GM19239 (cell line): ENCODE results near the gene CUX1.
"Not testable (repeated sequence)": the region's sequence is repeated elsewhere in the genome, so short reads cannot be mapped to it uniquely, and the experiment has no call there.

Experiments used
- DNase-seq: peaks from one replicate; pipeline ENCODE4 v3.0.0; 2011; ENCODE audit warnings: low spot score; ENCODE audit not compliant: insufficient read length
- FAIRE-seq: peaks from 2 replicates; lab custom pipeline; 2011; peaks lifted over from hg19 to GRCh38; lab: Jason Lieb, UNC

The CUX1 gene

DNA sequence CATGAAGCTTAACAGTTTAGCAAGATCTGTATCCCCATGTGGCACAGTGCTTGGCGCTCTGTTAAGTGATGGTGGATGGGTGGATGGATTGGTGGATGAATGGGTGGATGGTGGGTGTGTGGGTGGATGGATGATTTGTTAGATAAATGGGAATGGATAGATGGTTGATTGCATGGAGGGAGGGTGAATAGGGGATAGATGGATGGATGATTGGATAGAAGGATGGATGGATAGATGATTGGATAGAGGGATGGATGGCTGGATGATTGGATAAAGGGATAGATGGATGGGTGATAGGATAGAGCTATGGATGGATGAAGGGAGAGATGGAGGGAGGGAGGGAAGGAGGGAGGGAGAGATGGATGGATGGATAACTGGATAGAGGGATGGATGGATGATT lies 229.7 kb downstream of the CUX1 start:
- no peak for FAIRE-seq
- DNase-seq = no peak

DNA sequence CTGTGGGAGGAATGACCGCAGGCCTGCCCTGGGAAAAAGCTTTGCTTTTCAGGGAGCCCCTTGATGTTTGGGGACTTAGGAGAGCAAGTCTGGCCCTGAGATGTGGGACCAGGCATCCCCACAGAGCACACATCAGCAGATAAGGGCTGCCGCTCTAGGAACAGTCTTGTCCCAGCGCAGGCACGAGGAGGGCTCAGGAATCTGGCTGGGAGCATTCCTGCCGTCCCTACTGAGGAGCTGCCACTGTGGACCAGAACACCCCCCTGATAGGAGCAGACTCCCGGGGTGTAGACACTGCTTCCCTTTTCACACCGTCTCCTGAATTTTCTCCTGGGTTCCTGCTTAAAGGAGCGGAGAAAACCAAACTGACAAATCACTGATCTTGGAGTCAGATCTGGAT lies 232.3 kb downstream of the CUX1 start:
- DNase-seq (no peak), FAIRE-seq (no peak)

DNA sequence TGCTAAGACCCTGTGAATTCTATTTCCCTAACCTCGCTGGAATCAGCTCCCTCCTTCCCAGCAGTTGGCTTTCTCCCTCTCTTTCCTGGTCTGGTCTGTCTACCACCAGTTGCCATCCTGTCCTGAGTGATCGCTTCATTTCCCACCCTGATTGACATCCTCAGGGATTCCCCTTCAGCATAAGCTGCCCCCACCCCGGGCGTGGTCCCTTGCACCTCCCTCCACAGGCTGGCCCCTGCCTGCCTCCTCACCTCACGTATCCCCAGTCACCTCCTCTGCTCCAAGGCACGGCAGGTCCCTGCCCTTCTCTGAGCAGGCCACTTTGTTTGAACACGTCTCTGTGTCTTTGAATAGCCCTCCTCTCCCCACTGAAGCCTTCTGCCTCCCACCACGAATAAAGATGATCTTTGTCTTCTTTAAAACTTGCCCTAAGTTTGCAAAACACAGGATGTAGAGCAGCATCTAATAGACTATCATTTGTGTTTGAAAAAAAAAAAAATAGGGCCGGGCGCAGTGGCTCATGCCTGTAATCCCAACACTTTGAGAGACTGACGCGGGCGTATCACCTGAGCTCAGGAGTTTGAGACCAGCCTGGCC lies 233.5 kb downstream of the CUX1 start:
- FAIRE-seq (no peak), DNase-seq (no peak)

DNA sequence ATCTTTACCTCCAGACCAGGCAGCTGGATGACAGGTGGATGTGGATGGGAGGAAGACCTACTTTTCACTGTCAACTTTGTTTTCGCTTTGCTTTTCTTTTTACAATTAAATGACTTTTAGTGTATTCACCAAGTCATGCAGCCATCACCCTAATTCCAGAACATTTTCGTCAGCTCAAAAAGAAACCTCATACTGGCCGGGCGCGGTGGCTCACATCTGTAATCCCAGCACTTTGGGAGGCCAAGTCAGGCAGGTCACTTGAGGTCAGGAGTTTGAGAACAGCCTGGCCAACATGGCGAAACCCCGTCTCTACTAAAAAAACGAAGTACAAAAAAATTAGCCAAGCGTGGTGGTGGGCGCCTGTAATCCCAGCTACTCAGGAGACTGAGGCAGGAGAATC lies 234.3 kb downstream of the CUX1 start:
- FAIRE-seq, DNase-seq: not testable (repeated sequence)

DNA sequence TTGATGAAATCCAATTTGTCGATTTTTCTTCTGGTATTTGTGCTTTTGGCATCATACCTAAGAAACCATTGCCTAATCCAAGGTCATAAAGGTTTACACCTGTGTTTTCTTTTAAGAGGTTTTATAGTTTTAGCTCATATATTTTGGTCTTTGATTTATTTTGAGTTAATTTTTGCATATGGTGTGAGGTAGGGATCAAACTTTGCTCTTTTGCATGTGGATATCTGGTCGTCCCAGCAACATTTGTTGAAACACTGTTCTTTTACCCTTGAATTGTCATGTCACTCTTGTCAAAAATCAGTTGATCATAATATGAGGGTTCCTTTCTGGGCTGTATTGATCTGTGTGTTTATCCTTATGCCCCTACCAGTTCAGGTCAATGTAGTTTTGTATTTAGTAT lies 236.7 kb downstream of the CUX1 start:
- DNase-seq (no peak), FAIRE-seq (no peak)

DNA sequence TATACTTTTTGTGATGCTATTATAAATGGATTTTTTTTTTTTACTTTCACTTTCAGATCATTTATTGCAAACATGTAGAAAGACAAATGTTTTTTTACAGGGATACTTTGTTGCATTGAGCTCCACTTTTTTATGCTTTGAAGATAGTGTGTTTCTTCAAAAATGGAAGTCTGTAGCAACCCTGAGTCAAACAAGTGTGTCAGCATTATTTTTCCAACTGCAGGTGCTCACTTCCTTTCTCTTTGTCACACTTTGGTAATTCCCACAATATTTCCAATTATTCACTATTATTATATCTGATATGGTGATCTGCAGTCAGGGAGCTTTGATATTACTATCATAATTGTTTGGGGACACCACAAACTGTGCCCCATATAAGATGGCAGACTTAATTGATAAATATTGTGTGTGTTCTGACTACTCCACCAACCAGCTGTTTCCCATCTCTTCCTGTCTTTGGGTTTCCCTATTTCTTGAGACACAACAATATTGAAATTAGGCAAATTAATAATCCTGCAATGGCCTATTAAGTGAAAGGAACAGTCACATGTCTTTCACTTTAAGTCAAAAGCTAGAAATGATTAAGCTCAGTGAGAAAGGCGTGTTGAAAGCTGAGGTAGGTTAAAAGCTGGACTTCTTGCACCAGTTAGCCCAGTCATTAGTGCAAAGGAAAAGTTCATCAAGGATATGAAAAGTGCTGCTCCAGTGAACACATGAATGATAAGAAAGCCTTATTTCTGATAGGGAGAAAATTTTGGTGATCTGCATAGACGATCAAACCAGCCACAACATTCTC lies 238.0 kb downstream of the CUX1 start:
- no peak for FAIRE-seq
- DNase-seq = no peak

DNA sequence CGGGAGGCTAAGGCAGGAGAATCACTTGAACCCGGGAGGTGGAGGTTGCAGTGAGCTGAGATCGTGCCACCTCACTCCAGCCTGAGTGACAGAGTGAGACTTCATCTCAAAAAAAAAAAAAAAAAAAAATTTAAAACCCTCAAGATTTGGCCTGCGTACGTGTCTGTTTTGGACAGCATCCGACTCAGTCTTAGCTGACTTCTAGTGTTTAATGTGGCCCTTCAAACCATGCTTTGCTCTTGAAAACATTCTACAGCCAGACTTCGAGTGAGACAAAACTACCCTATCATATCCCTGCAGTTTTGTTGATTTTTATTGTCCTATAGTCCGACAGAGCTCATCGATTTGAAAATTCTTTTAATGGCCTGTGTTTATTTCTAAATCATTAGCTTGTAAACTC lies 242.1 kb downstream of the CUX1 start:
- no peak for DNase-seq
- no peak for FAIRE-seq

DNA sequence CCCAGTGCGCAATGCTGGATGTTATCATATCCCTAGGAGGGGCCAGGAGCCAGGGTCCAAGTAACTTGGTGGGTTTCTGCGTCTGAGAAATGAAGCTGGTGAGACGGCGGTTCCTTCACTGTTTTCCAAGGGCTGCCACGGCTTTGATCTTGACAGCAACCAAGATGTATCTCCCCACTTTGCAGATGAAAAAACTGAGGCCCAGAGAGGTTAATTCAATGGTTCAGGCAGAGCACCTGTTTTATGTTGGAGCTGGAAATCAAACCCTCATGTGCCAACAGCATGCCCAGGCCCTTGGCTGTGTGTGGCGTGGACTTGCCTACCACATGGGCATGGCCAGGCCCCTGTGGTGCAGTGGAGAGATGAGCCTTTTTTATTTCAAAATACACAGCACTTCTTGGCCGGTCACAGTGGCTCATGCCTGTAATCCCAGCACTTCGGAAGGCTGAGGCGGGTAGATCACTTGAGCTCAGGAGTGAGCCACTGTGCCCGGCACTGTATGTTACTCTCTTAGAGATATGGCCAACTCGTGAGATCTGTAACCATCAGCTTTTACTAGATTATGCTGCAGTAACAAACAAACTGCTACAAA lies 244.0 kb downstream of the CUX1 start:
- DNase-seq (no peak), FAIRE-seq (no peak)

DNA sequence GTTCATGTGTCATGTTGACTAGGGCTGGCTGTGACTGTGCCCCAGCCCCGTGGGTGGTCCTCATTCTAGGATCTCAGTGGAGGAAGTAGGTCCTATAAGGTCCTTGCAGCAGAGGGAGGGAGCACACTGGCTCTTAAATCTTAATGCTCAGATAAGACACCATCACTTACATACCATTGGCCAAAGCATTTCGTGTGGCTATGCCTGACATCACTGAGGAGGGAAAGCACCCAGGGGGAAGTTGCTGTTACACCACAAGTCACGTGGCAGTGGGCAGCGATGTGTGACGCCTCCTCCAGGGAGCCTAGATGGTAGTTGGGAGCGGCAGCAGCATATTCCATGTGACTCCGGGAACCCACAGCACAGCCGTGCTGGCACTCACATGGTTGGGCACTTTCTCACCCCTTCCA lies 244.6 kb downstream of the CUX1 start:
- peak; percentile 44 for DNase-seq
- FAIRE-seq = peak; percentile 42

DNA sequence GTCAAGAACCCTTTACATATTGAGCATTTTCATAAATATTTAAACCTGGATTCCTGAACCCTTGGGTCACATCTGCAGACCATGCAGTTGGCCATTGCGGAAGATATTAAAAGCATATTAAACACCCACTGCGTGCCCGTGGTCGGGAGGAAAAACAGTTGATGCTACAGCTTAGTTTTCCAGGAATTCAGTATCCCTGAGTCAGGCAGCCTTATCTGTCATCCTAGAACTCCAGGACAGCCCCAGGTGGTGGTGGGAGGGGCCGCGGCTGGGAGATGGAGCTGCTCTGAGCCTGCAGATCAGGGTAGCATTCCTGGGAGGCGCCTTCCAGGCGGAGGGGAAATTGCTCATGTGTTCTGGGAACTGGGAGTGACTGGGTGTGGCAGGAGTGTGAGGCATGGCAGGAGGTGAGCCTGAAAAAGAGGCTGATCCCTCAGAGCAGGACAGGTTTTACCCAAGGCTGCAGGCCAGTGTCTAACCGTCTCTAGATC lies 246.3 kb downstream of the CUX1 start:
- FAIRE-seq (no peak), DNase-seq (no peak)

DNA sequence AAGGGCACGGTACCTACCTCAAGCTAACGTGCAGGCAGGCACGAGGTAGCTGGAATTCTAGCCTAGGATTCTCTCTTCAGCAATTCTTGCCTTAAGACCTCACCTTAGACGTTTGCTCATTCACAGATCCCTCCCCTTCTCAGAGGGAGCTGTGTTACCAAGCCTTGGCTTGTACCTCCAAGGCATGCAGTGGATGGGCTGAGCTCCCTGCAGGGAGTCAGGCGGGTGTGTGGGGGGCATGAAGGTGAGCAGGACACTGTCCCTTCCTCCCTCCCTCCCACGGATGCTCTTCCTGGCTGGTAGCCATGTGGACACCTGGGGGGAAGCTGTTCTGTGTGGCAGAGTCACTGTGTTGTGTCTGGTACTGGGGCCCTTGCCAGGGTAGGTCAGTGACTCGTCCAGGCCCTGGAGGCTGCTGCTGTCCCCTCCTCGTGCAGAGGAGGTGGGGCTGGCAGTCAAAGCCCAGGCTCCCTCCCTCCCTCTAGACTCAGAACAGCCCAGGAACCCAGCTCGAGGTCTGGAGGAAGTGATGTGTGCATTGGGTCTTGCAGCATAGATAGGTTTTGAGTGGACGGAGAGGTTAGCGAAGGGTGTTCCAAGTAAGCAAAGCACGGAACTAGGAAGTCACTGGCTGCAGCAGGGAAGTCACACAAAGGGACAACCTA lies 247.1 kb downstream of the CUX1 start:
- DNase-seq (no peak), FAIRE-seq (no peak)

DNA sequence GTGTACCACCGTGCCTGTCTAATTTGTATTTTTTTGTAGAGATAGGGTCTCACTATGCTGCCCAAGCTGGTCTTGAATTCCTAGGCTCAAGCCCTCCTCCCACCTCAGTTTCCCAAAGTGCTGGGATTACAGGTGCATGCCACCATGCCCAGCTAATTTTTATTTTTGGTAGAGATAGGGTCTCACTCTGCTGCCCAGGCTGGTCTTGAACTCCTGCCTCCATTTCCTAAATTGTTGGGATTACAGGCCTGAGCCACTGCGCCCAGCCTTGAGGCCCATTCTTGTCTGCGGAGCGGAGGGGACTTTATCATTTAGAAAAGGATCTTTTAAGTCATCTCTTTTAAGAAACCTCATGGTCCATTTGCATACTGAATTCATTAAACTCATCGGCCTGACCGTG lies 247.8 kb downstream of the CUX1 start:
- DNase-seq (no peak), FAIRE-seq (no peak)

DNA sequence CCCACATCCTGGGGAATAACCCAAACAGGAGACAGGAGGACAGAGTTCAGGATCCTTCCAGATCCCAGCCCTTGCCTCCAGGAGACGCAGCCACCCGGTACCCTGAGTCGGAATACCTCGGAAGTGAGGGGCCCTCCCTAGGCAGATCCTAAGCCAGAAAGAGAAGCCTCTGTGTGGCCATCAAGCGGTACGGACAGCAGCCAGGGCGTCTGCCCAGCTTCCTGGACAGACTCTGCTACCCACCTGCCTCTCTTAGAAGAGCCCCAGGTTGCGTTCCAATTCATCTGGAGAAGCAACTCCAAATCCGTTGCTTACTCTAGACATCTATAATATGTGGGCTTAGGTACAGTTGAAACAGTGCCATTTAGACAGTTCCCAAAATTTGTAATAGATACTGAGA lies 249.1 kb downstream of the CUX1 start:
- FAIRE-seq = no peak
- DNase-seq = no peak

DNA sequence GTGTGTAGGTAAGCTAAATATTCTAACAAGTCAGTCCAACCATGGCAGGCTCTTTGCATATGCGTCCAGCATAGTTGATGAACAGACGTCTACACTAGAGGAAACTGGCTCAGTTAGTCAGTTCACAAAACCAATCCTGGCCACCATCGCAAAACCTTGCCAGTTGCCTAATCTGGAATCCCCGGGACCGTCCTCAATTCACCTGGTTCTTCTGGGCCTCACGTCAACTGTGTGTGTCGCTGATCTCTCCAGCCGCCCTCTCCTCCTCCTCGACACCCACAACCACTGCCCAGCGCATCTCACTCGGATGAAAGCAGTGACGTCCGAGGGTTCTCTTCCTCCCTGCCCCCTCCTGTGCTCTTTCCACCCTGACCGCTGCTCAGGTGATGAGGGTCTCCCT lies 251.4 kb downstream of the CUX1 start:
- FAIRE-seq (no peak), DNase-seq (no peak)

DNA sequence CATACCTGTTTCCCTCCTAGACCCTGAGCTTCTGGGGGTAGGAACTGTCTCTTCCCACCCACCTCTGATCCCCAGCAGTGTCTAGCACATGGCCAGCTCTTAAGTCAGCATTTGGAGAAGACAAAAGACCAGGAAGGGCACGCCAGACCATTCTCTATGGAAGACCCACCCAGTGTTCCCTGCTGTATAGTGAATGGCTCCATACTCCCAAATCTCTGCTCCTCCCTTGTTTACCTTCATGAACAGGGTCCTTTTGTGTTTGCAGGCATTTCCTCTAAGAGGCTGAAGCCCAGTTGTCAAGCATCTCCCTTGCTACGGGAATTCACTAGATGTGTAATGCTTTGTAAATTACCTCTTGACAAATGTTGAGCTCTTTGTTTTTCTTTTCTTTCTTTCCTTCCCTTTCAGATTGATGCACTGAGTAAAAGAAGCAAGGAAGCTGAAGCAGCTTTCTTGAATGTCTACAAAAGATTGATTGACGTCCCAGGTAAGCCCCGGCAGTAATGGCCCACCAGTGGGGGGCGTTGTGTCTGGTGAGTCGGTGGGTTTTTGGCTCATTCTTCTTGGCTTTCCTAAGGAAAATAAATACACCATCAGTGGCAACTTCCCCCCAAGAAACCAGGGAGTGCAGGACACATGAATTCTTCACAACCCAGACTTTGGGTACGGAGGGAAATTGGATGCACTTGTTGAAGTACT lies 252.7 kb downstream of the CUX1 start:
- FAIRE-seq = no peak

DNA sequence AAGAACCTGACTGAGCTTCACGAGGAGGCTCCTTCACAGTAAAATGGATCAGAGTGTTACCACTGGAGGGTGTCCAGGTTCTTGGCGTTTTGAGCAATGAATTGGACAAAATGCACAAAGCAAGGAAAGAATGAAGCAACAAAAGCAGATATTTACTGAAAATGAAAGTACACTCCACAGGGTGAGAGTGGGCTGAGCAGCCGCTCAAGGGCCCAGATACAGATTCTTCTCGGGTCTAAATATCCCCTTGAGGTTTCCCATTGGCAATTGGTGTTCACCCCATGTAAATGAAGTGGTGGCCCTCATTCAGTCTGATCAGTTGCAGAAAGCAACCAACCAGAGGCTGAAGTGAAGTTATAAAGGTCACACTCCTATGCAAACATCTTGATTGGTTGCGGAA lies 254.6 kb downstream of the CUX1 start:
- DNase-seq (no peak), FAIRE-seq (no peak)

More for the DNA sequence above, 252.7 kb downstream of the CUX1 start:
- no peak for DNase-seq

DNA sequence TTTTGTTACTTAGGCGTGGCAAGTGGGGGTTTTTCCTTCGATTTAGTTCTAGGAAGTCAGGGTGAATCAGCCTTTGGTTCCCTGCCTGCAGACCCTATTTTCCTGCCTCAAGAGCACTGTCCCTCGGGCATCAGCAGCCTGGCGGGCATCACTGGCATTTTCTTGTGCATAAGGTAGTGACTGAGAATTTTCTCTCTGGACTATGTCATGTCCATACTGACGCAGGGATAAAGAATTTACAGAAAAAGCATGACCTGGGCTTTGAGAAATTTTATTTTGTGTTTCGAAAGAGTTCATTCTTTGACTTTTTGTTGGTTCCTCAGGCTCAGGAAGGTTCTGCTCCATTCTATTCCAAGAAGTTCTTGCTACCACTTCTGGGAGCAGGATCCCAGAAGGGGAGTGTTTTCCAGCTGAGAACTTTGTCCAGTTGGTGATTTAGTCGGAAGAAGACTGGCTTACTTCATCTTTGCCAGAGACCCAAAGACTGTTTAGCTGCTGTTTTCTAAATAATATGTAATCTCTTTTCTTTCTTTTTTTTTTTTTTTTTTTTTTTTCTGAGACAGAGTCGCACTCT lies 255.3 kb downstream of the CUX1 start:
- DNase-seq = no peak
- FAIRE-seq = no peak

DNA sequence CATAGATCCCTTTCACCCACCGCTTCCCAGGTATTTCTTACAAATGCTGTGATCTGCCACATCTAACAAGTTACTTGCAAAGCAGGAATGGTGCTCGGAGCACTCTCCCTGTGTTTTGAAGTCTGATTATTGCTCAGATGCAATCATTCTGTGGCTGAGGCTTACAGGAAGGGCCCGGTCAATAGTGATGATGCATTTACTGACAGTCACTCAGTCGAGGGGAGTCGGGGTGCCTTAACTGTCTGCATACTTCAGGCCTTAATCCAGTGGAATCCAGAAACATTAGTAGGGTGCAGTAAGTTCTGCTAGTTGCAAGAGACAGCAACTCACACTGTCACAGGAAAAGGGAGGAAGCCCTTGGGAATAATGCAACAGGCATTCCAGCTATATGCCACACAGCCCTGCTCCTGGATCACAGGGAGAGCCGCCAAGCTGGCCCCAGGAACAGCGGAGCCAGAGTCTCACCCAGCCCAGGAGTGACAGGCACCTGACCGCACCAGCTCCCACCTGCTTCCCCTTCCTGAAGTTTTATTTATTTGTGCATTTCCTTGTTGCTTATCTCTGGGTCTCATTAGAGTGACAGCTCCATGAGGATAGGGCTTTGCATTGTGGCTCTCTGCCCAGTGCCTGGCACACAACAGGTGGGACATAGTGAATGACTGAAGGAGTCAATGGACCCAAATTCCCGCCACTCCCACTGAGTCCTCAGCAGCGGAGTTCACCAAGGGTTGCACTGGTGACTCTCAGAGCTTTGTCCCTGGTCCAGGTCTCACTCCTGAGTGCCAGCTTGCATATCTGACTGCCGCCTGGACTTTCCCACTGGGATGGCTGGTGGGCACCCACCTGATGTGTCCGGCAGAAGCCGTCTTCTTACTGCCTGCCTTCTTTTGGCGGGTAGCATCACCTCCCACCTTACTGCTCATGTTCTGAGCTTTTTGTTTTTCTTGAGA lies 256.8 kb downstream of the CUX1 start:
- DNase-seq = no peak
- FAIRE-seq = no peak

DNA sequence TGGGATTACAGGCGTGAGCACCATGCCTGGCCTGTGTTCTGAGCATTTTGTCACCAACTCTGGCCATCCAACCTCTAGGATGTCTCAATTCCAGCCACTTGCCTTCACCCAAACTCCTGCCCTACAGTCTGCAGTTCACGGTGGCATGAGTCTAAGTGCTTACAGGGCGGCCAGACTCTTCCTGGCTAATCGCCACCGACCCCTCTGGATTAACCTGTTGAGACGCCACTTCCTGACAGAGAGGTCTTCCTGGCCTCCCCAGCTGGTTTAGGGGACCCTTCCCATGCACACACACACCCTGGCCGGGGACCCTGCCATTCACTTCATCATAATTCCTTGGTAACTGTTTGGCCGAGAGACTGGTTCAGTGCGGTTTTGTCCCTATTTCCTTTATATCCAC lies 257.7 kb downstream of the CUX1 start:
- no peak for DNase-seq
- FAIRE-seq = no peak
